Measurements from ENCODE around the gene ASXL1. TPM values are rescaled to one million over a fixed set of nuclear protein-coding genes. Genes with fewer than 3 reads are reported as not detected.
A peak's percentile ranks its signal among the peaks of the same experiment; 100 is the strongest.

The ASXL1 gene
- total and polyA plus RNA-seq, 9 of the 15 experiments (the other 6 are each of a cell fraction or from before 2014, with no cell fraction given): 6.5 to 65.3 (median 32.3) TPM

- TF ChIP-seq ZMIZ1 (IDR thresholded peaks at IDR 0.05; ENCODE audit: low read depth in 2 of 2, low read length in 2 of 2) (0 out of 4 replicates have a peak, but pooled peaks of 1 of the 2 experiments have one; percentile 53), VEZF1 (CRISPR knock-in tag; IDR thresholded peaks at IDR 0.05) (peak; percentile 60), SP1 (CRISPR knock-in tag; IDR thresholded peaks at IDR 0.05) (no peak), GATAD2A (IDR thresholded peaks at IDR 0.05) (0 out of 2 replicates have a peak, but pooled peaks have one; percentile 49), BRD4 (IDR thresholded peaks at IDR 0.05) (0 out of 2 replicates have a peak, but pooled peaks have one; percentile 10), RB1 (IDR thresholded peaks at IDR 0.05; ENCODE audit: low read depth) (peak; percentile 66; the same call in 1 of the 2 replicates), TAL1 (IDR thresholded peaks at IDR 0.05) (no peak), NONO (IDR thresholded peaks at IDR 0.05; ENCODE audit: low read depth in 2 of 2, low read length in 1 of 2) (0 out of 4 replicates have a peak, but pooled peaks of 1 of the 2 experiments have one; percentile 2), YY1 (IDR thresholded peaks at IDR 0.05; ENCODE audit: borderline replicate concordance in 1 of 3, control insufficient read depth in 1 of 3, extremely low read depth in 1 of 3, insufficient read depth in 3 of 3, insufficient read length in 1 of 3, insufficient replicate concordance in 2 of 3, low read depth in 1 of 3, low read length in 2 of 3) (peak in 1 of 3 experiments; percentile 8), MAZ (CRISPR knock-in tag; conservative IDR thresholded peaks at IDR 0.05 in 1 of 2, IDR thresholded peaks at IDR 0.05 in 1 of 2) (peak; percentile 81 to 89), NKRF (IDR thresholded peaks at IDR 0.05; ENCODE audit: borderline replicate concordance) (peak; percentile 41), RBM22 (IDR thresholded peaks at IDR 0.05; ENCODE audit: low read depth, low read length, poor library complexity, severe bottlenecking) (peak; percentile 71), PHF8 (IDR thresholded peaks at IDR 0.05; ENCODE audit: borderline replicate concordance, low read length) (peak; percentile 42; the same call in 1 of the 2 replicates), MYC (IDR thresholded peaks at IDR 0.05; ENCODE audit: low read depth, low read length) (no peak), MYC (CRISPR knock-in tag; IDR thresholded peaks at IDR 0.05; ENCODE audit: borderline replicate concordance, low read depth) (peak; percentile 21; the same call in 1 of the 2 replicates), ETS1 (conservative IDR thresholded peaks at IDR 0.05; ENCODE audit: control insufficient read depth, low read depth, low read length) (0 out of 2 replicates have a peak, but pooled peaks have one; percentile 64)
These were observed 927 bp downstream of the ASXL1 start (continued) for GRCh38 chr20:32358883-32359632.
